GM21619 (cell line): ENCODE results near the gene RAD52.

Source experiments
- ATAC-seq: cut with Tn5 transposase; IDR thresholded peaks from one replicate; pipeline ENCODE4 v1.9.1; 2021; ENCODE audit not compliant: unreplicated experiment

RAD52 gene

GRCh38 chr12:915090-915489 is 34.4 kb downstream of the RAD52 start:
- ATAC-seq: no peak

DNA sequence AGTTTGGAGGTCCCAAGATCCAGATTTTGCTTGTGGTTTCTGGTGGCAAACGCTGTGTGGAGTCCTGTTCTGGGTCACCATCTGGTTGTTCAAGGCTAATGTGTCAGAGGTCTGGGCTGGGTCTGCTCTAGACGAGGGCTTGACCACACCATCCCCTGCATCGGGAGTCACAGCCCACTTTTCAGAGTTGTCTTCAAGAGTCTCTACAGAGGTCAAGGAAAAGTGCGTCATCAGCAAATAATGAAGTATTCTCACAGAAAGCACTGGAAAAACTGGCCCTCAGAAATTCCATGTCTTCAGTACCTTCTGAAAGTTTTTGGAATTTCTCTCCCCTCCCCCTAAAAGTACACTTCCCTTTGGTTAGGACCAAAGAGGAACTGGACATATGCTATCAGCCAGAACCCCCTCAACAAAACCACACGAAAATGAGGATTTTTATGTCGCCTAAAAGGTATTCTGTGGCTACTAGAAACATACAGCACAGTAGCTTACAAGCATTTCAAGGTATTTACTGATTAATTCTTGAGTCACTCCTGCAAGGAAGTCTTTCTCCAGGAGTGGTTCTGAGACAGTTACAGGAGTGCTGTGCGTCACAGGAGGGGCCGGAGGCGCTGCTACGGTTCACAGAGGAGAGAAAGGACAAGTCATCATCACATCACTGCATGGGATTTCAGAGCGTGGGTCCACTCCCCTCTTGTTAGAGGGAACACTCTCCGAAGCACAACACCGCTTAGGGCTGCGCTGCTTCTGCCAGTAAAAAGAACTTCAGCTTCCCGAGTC is 35.4 kb downstream of the RAD52 start:
- no peak for ATAC-seq

DNA sequence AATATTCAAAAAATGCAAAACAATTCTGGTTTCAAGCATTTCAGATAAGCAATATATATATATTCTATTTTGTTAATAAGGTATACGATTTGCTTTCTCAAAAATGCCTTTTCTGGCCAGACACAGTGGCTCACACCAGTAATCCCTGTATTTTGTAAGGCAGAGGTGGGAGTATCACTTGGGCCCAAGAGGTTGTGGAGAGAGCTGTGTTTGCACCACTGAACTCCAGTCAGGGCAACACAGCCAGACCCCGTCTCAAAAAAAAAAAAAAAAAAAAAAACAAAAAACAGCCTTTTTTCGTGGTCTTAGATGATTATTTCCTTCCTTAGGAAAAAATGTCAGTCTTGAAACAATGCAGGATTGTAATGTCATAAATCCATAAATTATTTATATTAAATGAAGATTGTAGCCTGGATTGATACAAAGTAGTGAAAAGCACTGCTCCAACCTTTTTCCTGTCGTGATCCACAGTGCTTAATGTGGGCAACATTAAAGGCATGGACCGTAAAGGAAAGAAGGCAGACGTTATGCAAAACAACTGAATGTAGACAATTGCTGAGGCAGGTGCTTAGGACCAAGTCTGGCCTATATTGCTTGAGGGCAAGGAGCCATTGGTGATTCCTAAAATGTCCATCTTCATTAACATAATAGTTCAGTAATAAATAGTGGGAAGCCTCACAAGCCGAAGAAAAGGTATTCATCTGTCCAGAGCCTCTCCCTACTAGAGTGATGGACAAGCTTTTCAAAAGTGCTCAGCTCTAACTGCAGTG is 36.8 kb downstream of the RAD52 start:
- ATAC-seq: no peak

- no peak for ATAC-seq
These were observed 38.2 kb downstream of the RAD52 start for GRCh38 chr12:911191-911826.

- no peak for ATAC-seq
These were observed 39.1 kb downstream of the RAD52 start for GRCh38 chr12:910416-910815.

DNA sequence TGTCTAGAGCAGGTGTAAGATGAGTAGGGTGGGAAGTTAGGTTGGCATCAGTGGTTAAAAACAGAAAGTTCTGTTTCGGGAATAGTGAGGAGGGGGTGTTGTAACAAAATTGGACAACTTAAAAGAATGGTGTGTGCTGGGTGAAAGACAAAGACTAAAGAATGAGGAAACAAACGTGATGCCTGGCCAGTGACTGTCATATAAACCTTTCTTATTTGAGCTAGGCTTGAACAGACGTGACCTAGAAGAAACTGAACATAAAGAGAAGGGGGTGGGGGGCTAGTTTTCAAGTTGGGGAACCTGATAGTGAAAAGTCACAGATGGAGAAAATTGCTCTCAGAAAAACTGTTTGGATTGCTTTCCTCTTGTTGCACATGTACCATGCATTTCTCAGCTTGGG is 39.6 kb downstream of the RAD52 start:
- no peak for ATAC-seq

DNA sequence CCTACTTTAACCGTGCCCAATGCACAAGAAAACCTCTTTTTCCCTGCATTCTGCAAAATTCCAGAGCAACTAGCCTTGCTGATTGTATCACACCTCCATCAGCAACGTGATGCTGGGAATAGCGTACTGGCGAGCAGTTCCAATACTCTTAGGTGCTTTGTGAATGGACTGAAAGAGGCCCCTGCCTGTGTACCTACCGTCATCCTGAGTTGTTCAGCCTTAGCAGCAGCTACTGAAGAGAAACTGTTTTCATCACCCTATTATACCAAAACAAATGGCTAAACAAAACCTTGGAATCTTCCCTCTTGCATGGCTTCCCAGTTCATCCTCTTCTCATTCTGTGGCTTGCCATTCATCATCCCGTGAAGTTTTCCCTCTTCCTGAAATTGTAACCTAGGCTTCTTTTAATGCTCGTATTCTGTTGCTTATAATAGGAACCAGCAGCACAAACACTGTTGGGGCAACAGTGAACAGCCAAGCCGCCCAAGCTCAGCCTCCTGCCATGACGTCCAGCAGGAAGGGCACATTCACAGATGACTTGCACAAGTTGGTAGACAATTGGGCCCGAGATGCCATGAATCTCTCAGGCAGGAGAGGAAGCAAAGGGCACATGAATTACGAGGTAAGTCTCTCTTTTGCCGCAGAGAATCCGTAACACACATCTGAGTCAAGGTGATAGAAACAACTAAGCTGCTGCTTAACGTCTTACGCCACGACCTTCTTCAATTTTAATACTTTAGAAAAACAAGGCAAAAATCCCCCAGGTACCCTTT is 41.9 kb downstream of the RAD52 start:
- no peak for ATAC-seq

DNA sequence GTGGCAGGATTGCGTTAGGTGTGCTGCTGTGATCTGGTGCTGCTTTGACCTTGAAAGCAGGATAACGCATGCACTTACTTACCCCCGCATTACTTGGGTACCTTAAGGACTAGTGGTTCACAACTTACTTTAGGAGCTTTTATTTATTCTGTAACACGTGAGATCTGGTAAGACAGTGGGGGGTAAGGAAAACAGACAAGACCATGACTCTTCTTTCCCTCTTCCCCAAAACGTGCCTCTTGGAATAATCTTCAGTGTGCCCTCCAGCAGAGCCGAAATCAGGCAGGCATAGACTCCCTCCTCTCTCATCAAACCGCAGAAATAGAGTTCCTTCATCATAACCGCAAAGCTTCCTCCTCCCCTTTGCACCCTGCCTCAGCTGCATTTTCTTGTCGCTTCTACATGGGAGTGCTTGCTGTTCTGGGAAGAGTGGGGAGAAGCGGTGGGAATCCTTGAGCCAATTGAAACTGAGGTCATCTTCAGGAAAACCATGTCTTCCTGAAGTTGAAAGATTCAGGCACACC is 43.4 kb downstream of the RAD52 start:
- ATAC-seq: no peak

DNA sequence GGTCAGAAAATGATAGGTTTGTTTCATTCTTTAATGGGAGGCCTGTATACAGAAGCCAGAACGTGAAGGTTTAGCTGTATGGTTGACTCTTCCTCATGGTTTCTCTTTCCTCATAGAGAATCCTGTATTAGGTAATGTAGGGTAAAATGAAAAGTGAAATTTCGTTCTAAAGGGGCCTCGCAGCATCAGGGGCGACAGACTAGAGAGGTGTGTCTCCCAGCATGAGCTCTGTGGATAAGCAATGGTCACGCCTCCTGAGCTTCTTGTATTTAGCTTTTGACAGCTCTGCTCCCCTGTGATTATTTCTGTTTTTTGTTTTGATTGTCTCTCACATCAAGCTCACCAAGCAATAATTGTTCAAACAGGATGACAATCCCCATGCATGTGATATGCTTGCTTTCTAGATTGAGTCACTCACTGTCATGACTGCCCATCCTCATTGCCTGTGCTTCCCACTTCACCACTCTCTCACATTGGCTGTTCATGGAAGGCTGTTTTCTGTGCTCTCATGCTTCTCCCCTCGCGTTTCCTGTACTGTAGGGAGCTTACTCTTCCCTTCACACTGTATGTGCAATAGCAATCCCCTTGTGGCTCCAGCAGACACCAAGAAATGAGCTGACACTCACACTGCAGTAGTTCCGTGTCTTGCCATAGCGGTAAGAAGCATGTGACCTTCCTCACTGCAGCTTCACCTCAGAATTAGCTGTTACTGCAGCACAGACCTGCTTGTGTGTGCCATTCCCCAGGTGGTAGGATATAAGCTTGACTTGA is 44.0 kb downstream of the RAD52 start:
- ATAC-seq: no peak

DNA sequence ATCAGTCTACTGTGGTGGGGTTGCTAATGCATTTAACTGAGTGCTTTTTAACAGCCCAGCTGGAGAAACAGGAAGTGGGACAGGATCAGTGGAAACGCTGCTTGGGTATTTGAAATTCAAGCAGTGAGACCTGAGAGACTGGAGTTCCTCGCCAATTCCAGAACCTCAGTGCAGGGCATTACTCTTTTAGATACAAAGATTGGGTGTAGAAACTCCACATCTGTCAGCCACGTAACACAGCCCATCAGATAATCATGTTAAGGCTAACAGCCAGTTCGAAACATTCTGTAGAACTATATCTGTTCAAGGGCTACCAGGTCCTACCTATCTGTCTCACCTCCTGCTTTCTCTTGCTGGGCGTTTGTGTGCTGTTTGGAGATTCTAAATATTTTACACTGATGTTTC is 45.5 kb downstream of the RAD52 start:
- ATAC-seq: no peak

DNA sequence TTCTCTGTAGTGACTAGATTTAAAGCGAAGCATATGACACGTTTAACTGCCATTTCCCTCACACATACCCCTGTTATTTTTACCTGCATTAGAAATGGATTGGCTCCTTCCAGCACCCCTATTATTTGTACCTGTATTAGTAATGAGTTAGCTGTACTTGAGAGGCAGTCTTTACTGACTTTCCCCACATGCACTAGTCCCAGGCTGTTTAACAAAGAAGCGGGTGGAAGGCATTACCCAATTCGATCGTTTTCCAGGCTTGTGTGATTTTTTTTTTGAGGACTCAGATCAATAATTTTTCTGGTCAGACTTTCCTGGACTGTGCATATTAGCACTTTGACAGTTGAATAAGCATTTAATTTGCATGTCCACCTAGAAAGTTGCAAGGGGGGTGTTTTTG is 46.4 kb downstream of the RAD52 start:
- no peak for ATAC-seq

DNA sequence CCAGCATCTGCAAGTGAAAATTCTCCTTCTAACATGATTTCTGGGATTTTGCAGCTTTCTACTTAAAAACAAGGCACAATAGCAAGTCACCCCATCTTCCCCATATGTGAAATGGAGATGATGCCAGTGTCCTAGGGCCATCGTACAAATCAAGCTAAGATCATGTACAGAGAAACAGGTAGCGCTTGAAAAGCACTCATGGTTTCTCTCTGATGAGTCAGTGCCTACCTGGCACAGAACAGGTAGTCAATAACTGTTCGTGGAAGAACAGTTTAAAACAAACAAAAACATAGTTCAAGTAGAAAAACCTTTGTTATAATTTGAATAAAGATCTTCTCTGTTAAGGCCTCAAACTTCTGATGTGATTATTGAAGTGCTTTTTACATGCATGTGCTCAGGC is 46.9 kb downstream of the RAD52 start:
- no peak for ATAC-seq

GRCh38 chr12:897386-897785 is 52.1 kb downstream of the RAD52 start:
- no peak for ATAC-seq

- no peak for ATAC-seq
These were observed 53.5 kb downstream of the RAD52 start for GRCh38 chr12:896031-896430.

DNA sequence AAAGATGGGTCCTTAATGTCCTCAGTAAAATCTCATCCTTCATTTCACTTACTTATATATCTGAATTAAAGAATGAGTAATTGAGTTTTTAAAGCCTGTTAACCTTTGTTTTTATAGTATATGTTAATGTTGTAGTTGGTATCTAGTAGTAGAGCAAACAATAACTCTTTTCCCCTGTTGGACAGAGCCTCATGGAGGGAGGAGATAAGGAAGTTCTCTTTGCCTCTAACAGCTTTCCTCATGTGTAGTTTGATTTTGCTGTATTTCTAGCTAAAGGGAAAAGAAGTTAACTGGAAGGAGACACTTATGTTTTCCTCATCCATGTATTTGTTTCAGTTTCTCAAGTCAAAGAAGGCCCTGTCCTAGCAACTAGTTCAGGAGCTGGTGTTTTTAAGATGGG is 55.3 kb downstream of the RAD52 start:
- ATAC-seq: no peak

GRCh38 chr12:886206-886605 is 63.3 kb downstream of the RAD52 start:
- no peak for ATAC-seq

DNA sequence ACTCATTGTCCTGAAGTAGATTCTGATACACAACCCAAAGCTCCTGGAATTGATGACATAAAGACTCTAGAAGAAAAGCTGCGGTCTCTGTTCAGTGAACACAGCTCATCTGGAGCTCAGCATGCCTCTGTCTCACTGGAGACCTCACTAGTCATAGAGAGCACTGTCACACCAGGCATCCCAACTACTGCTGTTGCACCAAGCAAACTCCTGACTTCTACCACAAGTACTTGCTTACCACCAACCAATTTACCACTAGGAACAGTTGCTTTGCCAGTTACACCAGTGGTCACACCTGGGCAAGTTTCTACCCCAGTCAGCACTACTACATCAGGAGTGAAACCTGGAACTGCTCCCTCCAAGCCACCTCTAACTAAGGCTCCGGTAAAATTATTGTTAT is 63.8 kb downstream of the RAD52 start:
- ATAC-seq: no peak

DNA sequence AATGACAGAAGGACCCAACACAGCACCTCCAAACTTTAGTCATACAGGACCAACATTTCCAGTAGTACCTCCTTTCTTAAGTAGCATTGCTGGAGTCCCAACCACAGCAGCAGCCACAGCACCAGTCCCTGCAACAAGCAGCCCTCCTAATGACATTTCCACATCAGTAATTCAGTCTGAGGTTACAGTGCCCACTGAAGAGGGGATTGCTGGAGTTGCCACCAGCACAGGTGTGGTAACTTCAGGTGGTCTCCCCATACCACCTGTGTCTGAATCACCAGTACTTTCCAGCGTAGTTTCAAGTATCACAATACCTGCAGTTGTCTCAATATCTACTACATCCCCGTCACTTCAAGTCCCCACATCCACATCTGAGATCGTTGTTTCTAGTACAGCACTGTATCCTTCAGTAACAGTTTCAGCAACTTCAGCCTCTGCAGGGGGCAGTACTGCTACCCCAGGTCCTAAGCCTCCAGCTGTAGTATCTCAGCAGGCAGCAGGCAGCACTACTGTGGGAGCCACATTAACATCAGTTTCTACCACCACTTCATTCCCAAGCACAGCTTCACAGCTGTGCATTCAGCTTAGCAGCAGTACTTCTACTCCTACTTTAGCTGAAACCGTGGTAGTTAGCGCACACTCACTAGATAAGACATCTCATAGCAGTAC is 64.6 kb downstream of the RAD52 start:
- ATAC-seq: no peak

- ATAC-seq: no peak
These were observed 68.8 kb downstream of the RAD52 start for GRCh38 chr12:880656-881055.

- no peak for ATAC-seq
These were observed 69.9 kb downstream of the RAD52 start for GRCh38 chr12:879641-880040.
